Uterus (tissue), 2 donors: ENCODE measurements around the gene GPX4.

Source experiments
- POLR2A ChIP-seq, 2 donors: fragments of 450-650 bp; IDR thresholded peaks; one replicate each; pipeline ENCODE4 v1.6.1; 2016; ENCODE audit warnings: antibody characterized with exemption in 2 of 2, mild to moderate bottlenecking in 1 of 2, moderate library complexity in 1 of 2
- TF ChIP-seq, protein P1 (sequence below), 4 experiments: fragments of 200-600 bp in 2 of 4; fragments of 450-650 bp in 2 of 4; sonication (generic) in 2 of 4; IDR thresholded peaks; one replicate each; pipeline ENCODE4 v1.5.1; 2016 to 2019; ENCODE audit warnings: antibody characterized with exemption in 4 of 4, mild to moderate bottlenecking in 2 of 4, moderate library complexity in 1 of 4

DNA sequence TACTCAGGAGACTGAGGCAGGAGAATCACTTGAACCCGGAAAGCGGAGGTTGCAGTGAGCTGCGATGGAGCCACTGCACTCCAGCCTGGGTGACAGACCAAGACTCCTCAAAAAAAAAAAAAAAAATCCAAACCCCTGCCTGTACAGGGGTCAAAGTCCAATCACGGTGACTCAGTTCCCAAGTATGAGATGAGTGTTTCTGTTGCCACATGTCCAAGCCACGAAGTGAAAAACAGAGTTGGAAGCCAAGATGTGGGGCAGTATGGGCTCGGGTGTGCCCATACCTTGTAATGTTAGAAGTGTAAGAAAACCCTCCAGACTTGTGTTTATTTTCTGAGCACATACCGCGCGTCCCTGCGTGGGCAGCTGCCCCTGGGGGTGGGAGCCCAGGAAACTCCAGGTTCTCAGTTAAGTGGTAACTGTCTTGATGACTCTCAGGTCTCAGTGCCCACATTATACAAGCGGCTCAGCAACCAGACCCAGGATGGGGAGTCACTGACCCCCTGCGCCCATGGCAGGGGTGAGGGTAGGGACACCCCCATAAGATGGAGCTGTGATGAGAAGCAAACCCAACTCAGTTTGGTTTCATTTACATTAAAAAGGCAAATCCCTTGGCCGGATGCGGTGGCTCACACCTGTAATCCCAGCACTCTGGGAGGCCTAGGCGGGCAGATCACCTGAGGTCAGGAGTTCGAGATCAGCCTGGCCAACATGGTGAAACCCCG, 1.2 kb upstream of the GPX4 start:
- TF ChIP-seq, protein P1, sequence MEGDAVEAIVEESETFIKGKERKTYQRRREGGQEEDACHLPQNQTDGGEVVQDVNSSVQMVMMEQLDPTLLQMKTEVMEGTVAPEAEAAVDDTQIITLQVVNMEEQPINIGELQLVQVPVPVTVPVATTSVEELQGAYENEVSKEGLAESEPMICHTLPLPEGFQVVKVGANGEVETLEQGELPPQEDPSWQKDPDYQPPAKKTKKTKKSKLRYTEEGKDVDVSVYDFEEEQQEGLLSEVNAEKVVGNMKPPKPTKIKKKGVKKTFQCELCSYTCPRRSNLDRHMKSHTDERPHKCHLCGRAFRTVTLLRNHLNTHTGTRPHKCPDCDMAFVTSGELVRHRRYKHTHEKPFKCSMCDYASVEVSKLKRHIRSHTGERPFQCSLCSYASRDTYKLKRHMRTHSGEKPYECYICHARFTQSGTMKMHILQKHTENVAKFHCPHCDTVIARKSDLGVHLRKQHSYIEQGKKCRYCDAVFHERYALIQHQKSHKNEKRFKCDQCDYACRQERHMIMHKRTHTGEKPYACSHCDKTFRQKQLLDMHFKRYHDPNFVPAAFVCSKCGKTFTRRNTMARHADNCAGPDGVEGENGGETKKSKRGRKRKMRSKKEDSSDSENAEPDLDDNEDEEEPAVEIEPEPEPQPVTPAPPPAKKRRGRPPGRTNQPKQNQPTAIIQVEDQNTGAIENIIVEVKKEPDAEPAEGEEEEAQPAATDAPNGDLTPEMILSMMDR (IDR thresholded peaks at IDR 0.05) = no peak
- peak in 1 of 2 donors; percentile 11 for TF ChIP-seq POLR2A (IDR thresholded peaks at IDR 0.05)
